GM18517 (cell line): ENCODE measurements around the gene MINK1.
"Not testable (repeated sequence)": the region's sequence is repeated elsewhere in the genome, so short reads cannot be mapped to it uniquely, and the experiment has no call there.

Experiments
- ATAC-seq: cut with Tn5 transposase; IDR thresholded peaks from one replicate; pipeline ENCODE4 v1.9.1; 2021; ENCODE audit warnings: mild to moderate bottlenecking, moderate library complexity; ENCODE audit not compliant: unreplicated experiment

The MINK1 gene

DNA sequence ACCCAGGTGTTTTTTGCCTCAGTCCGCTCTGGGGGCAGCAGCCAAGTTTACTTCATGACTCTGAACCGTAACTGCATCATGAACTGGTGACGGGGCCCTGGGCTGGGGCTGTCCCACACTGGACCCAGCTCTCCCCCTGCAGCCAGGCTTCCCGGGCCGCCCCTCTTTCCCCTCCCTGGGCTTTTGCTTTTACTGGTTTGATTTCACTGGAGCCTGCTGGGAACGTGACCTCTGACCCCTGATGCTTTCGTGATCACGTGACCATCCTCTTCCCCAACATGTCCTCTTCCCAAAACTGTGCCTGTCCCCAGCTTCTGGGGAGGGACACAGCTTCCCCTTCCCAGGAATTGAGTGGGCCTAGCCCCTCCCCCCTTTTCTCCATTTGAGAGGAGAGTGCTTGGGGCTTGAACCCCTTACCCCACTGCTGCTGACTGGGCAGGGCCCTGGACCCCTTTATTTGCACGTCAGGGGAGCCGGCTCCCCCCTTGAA, 64.1 kb downstream of the MINK1 start:
- ATAC-seq, result no peak

- ATAC-seq, result no peak
Observed at GRCh38 chr17:4897785-4898184, 64.6 kb downstream of the MINK1 start.

DNA sequence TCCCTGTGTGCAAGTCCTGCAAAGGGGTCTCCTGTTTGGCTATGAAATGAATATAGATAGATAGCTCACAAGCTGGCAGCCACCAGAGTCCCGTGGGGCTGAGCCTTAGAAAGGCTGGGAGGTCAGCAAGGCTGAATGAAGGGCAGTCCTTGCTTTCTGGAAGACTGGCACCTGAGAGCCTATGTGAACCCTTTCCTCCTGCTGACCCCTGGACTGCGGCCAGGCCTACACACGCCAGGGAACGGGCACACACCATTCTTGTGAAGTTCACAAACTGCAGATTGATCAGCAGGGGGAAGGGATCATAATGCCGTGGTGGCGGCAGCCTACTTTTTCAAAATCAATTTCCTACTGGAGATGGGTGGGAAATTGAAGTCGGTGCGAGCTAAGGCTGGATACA, 65.2 kb downstream of the MINK1 start:
- no peak for ATAC-seq

- ATAC-seq, result no peak
Observed at GRCh38 chr17:4898927-4899326, 65.8 kb downstream of the MINK1 start.

DNA sequence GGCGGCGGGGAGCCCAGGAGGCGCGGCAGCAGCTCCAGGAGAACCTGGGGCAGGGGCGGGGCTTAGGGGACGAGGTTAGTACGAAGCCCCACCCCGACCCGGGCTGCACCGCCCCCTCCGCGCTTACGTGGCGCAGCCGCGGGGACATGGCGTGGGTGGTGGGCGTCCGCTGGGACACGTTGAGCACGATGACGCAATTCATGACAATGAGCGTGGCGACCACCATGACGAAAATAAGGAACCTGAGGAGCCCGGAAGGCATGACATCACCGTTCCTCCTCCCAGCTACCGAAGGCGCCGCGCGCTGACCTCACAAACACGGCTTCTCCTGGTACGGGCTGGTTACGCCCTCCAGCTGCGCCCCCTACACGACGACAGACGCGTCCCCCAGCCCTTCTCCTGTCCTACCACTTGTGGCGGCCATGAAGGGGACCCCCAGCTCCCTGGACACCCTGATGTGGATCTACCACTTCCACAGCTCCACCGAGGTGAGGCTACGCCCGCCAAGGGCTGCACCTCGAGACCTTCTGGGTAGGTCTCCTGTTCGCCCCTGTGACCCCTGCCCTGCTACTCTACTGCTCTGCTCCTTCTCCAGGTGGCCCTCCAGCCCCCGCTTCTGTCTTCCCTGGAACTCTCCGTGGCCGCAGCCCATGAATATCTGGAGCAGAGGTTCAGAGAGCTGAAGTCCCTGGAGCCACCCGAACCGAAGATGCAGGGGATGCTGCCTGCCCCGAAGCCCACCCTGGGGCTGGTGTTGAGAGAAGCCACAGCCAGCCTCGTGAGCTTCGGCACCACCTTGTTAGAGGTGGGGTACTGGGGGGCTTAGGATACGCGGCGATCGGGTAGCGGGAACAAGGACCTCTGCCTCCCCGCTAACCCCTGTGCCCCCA, 66.4 kb downstream of the MINK1 start, which contains the start of gene C17orf107:
Gene C17orf107, plus strand, starts transcription at position 196 of the 890 bp plus-strand sequence. Its CDS starts 227 bp downstream, at position 423.
- ATAC-seq, result no peak

GRCh38 chr17:4900231-4901107, 67.3 kb downstream of the MINK1 start:
- ATAC-seq, result no peak

DNA sequence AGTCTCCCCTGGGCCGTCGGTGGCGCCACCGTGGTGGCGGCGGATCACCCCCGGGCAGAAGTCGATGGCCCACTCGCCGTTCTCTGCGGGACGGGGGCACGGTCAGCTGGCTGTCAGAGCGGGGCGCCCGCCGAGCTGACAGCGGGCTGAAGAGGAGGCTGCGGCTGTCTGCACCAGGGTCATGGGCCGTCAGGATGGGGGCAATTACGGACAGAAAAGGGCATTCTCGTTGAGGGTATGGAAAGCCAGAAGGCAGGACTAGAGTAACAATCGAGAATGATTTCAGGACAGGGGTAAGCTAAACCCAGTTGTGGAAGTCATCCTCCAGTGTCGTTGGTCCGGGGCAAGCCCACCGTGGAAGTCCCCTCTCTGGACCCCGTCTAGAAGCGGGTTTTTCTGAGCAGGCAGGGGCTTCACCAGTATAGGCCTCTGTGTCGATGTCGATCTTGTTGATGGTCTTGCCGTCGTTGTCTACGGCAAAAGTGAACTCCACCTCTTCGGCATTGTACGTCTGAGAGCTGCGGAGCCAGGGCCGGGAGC, 68.0 kb downstream of the MINK1 start:
- ATAC-seq, result no peak

DNA sequence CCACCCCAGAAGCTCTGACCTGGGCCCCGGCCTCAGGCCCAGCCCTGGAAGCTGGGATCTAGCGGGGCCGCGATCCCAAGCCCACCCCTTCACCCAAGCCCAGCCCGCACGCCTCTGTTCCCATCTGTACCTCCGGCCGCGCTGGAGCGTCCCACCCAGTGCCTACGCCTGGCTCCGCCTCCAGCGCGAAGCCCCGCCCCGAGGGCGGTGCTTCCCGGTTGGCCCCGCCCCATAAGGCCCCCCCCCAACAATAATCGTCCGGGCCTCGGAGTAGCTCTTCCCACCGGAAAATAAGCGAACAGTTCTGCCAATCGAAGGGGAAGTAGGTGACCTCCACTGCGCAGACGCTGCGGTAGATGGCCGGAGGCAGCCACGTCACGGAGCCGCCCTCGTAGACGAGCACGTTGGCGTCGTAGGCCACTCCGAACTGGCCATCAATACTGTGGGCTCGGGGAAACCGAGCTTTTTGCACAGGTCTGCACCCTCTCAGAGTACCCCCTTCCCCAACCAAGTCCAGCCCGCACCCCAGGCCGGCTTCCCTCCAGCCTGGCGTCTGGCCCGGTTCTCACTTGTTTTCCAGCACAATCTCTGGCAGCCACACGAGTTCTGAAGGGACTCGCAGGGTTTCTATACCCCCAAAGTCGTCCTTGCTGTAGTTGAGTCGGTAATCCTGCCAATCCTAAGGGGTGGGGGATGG, 68.7 kb downstream of the MINK1 start:
- no peak for ATAC-seq

DNA sequence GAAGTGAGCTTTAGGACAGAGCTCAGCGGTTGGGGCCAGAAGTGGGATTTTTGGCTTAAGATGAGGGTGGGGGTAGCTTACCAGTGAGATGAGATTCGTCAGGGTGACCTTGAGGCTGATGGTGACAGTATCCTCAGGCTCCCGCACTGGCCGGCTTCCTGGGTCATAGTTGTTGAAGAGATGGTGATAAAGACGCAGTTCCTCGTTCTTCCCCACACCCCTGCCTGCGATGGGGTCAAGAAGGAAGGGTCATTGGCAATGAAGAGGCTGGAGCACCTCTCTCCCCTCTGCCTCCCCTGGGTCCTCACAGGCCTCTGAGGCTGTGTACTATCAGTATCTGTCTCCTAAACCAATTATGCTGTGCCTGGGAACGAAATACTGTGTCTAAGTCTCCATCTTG, 69.4 kb downstream of the MINK1 start:
- no peak for ATAC-seq

GRCh38 chr17:4903051-4903818, 70.1 kb downstream of the MINK1 start, which contains the start of gene CHRNE:
Gene CHRNE (minus strand): TSS chr17:4903098. CDS start chr17:4903063, 35 bp downstream.
- ATAC-seq, result no peak

DNA sequence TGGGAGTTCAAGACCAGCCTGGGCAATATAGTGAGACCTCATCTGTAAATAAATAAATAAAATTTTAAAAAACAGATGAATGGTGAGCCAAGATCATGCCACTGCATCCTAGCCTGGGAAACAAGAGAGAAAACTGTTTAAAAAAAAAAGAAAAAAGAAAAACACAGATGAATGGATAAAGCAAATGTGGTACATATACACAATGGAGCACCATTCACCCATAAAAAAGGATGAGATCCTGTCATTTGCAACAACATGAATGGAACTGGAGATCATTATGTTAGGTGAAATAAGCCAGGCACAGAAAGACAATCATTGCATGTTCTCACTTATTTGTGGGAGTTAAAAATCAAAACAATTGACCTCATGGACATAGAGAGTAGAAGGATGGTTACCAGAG, 73.5 kb downstream of the MINK1 start:
- ATAC-seq, result not testable (repeated sequence)

- no peak for ATAC-seq
Observed at GRCh38 chr17:4908301-4908700, 75.2 kb downstream of the MINK1 start.

- no peak for ATAC-seq
Observed at GRCh38 chr17:4908711-4909496, 75.8 kb downstream of the MINK1 start.

GRCh38 chr17:4913994-4914393, 80.9 kb downstream of the MINK1 start:
- no peak for ATAC-seq

DNA sequence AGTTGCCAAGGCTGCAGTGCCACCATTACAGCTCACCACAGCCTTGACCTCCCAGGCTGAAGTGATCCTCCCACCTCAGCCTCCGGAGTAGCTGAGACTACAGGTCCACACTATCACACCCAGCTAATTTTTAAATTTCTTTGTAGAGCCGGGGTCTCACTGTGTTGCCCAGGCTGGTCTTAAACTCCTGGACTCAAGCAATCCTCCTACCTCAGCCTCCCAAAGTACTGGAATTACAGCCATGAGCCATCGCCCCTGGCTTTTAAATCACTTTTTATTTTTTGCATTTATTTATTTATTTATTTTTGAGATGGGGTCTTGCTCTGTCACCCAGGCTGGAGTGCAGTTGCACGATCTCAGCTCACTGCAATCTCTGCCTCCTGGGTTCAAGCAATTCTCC, 81.4 kb downstream of the MINK1 start:
- not testable (repeated sequence) for ATAC-seq

DNA sequence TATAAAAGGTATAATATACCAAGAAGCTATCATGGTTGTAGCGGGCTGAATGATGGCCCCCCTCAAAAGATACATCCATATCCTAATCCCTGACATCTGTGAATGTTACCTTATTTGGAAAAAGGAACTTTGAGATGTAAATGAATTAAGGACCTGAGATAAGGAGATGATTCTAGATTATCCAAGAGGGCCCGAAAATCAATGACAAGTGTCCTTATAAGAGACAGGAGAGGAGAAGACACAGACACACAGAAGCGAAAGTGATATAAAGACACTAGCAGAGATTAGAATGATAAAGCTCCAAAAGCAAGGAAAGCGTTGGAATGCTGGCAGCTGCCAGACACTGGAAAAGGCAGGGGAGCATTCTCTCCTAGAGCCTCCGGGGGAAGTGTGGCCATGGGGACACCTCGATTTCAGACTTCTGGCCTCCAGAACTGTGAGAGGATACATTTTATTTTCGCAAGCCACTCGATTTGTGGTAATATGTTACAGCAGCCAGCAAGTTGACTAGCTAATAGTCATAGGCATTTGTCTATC, 86.4 kb downstream of the MINK1 start:
- no peak for ATAC-seq

DNA sequence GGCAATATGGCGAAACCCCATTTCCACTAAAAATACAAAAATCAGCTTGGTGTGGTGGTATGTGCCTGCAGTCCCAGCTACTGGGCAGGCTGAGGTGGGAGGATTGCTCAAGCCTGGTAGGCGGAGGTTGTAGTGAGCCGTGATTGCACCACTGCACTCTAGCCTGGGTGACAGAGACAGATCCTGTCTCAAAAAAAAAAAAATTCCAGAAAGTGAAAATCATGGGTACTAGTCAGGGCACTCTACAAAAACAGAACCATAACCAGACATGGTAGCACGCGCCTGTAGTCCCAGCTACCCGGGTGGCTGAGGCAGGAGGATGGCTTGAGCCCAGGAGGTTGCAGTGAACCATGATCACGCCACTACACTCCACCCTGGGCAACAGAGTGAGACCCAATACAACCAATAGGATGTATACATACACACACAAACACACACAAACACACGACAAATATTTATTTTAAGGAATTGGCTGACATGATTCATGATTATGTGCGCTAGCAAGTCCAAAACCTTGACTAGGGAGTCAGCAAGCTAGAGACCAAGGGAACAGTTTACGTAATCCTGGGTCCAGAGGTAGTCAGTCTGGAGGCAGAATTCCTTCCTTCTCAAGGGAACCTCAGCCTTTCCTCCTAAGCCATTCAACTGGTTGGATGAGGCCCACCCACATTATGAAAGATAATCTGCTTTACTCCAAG, 87.4 kb downstream of the MINK1 start:
- no peak for ATAC-seq

DNA sequence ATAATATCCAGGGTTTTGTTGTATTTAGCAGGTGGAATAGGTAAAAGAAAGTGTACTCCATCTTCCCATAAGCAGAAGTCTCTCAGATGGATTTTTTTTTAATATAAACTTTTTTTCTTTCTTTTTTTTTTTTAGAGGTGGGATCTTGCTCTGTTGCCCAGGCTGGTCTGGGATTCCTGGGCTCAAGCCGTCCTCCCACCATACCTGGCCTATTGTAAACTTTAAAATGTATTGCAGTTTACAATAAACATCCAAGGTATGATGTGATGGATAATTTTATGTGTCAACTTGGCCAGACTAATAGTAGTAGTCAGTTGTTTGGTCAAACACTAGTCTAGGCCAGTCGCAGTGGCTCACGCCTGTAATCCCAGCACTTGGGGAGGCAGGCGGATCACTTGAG, 88.2 kb downstream of the MINK1 start:
- ATAC-seq, result no peak
